Measurements from ENCODE around the gene SHB. TPM values are rescaled to one million over a fixed set of nuclear protein-coding genes. Genes with fewer than 3 reads are reported as not detected.
A peak's percentile ranks its signal among the peaks of the same experiment; 100 is the strongest.

Gene SHB
- total and polyA plus RNA-seq, 2 of the 13 experiments (the other 11 are each of a cell fraction or from before 2014, with no cell fraction given), result 19.4 to 20.7 TPM

GRCh38 chr9:38059233-38059936 lies 9.6 kb downstream of the SHB start (continued):
- TF ChIP-seq GPN1 (CRISPR knock-in tag; IDR thresholded peaks at IDR 0.05; ENCODE audit: borderline replicate concordance), result no peak
- TF ChIP-seq, protein P1, sequence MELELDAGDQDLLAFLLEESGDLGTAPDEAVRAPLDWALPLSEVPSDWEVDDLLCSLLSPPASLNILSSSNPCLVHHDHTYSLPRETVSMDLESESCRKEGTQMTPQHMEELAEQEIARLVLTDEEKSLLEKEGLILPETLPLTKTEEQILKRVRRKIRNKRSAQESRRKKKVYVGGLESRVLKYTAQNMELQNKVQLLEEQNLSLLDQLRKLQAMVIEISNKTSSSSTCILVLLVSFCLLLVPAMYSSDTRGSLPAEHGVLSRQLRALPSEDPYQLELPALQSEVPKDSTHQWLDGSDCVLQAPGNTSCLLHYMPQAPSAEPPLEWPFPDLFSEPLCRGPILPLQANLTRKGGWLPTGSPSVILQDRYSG (CRISPR knock-in tag; IDR thresholded peaks at IDR 0.05), result no peak
- TF ChIP-seq ZNF3 (CRISPR knock-in tag; IDR thresholded peaks at IDR 0.05), result no peak
- TF ChIP-seq, protein P2, sequence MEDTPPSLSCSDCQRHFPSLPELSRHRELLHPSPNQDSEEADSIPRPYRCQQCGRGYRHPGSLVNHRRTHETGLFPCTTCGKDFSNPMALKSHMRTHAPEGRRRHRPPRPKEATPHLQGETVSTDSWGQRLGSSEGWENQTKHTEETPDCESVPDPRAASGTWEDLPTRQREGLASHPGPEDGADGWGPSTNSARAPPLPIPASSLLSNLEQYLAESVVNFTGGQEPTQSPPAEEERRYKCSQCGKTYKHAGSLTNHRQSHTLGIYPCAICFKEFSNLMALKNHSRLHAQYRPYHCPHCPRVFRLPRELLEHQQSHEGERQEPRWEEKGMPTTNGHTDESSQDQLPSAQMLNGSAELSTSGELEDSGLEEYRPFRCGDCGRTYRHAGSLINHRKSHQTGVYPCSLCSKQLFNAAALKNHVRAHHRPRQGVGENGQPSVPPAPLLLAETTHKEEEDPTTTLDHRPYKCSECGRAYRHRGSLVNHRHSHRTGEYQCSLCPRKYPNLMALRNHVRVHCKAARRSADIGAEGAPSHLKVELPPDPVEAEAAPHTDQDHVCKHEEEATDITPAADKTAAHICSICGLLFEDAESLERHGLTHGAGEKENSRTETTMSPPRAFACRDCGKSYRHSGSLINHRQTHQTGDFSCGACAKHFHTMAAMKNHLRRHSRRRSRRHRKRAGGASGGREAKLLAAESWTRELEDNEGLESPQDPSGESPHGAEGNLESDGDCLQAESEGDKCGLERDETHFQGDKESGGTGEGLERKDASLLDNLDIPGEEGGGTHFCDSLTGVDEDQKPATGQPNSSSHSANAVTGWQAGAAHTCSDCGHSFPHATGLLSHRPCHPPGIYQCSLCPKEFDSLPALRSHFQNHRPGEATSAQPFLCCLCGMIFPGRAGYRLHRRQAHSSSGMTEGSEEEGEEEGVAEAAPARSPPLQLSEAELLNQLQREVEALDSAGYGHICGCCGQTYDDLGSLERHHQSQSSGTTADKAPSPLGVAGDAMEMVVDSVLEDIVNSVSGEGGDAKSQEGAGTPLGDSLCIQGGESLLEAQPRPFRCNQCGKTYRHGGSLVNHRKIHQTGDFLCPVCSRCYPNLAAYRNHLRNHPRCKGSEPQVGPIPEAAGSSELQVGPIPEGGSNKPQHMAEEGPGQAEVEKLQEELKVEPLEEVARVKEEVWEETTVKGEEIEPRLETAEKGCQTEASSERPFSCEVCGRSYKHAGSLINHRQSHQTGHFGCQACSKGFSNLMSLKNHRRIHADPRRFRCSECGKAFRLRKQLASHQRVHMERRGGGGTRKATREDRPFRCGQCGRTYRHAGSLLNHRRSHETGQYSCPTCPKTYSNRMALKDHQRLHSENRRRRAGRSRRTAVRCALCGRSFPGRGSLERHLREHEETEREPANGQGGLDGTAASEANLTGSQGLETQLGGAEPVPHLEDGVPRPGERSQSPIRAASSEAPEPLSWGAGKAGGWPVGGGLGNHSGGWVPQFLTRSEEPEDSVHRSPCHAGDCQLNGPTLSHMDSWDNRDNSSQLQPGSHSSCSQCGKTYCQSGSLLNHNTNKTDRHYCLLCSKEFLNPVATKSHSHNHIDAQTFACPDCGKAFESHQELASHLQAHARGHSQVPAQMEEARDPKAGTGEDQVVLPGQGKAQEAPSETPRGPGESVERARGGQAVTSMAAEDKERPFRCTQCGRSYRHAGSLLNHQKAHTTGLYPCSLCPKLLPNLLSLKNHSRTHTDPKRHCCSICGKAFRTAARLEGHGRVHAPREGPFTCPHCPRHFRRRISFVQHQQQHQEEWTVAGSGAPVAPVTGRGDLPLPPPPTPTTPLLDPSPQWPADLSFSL (CRISPR knock-in tag; IDR thresholded peaks at IDR 0.05), result peak; percentile 80; the same call in 1 of the 2 replicates
- TF ChIP-seq ZNF260 (CRISPR knock-in tag; IDR thresholded peaks at IDR 0.05; ENCODE audit: borderline replicate concordance, low read depth), result no peak
- peak; percentile 51; the same call in 1 of the 2 replicates for TF ChIP-seq KDM2A (CRISPR knock-in tag; IDR thresholded peaks at IDR 0.05; ENCODE audit: borderline replicate concordance, low read depth)
- TF ChIP-seq PRPF4 (IDR thresholded peaks at IDR 0.05; ENCODE audit: low read depth, low read length, poor library complexity, severe bottlenecking), result no peak
- TF ChIP-seq, protein P3, sequence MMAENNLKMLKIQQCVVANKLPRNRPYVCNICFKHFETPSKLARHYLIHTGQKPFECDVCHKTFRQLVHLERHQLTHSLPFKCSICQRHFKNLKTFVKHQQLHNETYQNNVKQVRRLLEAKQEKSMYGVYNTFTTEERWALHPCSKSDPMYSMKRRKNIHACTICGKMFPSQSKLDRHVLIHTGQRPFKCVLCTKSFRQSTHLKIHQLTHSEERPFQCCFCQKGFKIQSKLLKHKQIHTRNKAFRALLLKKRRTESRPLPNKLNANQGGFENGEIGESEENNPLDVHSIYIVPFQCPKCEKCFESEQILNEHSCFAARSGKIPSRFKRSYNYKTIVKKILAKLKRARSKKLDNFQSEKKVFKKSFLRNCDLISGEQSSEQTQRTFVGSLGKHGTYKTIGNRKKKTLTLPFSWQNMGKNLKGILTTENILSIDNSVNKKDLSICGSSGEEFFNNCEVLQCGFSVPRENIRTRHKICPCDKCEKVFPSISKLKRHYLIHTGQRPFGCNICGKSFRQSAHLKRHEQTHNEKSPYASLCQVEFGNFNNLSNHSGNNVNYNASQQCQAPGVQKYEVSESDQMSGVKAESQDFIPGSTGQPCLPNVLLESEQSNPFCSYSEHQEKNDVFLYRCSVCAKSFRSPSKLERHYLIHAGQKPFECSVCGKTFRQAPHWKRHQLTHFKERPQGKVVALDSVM (CRISPR knock-in tag; IDR thresholded peaks at IDR 0.05), result peak; percentile 58
- TF ChIP-seq KLF9 (CRISPR knock-in tag; IDR thresholded peaks at IDR 0.05; ENCODE audit: low read depth), result no peak
- no peak for TF ChIP-seq ATF1 (CRISPR knock-in tag; IDR thresholded peaks at IDR 0.05)
- no peak for TF ChIP-seq SMARCE1 (IDR thresholded peaks at IDR 0.05; ENCODE audit: borderline replicate concordance)
- peak; percentile 46; the same call in 1 of the 2 replicates for TF ChIP-seq NFKB2 (CRISPR knock-in tag; IDR thresholded peaks at IDR 0.05; ENCODE audit: borderline replicate concordance)
- TF ChIP-seq ZNF331 (CRISPR knock-in tag; IDR thresholded peaks at IDR 0.05), result peak; percentile 73
- TF ChIP-seq CAMTA2 (CRISPR knock-in tag; IDR thresholded peaks at IDR 0.05; ENCODE audit: borderline replicate concordance), result no peak
- no peak for TF ChIP-seq ATRX (CRISPR knock-in tag; IDR thresholded peaks at IDR 0.05; ENCODE audit: borderline replicate concordance)
- TF ChIP-seq ZC3H13 (CRISPR knock-in tag; IDR thresholded peaks at IDR 0.05), result peak; percentile 55; the same call in 1 of the 2 replicates
- TF ChIP-seq MLLT10 (CRISPR knock-in tag; IDR thresholded peaks at IDR 0.05), result no peak
- peak; percentile 66 for TF ChIP-seq KDM1A (CRISPR knock-in tag; IDR thresholded peaks at IDR 0.05)
- peak; percentile 17; the same call in 1 of the 2 replicates for TF ChIP-seq STAG1 (CRISPR knock-in tag; IDR thresholded peaks at IDR 0.05)
- peak; percentile 68; the same call in 1 of the 2 replicates for TF ChIP-seq SSRP1 (CRISPR knock-in tag; IDR thresholded peaks at IDR 0.05)
- peak; percentile 78; the same call in 1 of the 2 replicates for TF ChIP-seq KMT2A (CRISPR knock-in tag; IDR thresholded peaks at IDR 0.05)
- peak; percentile 69 for TF ChIP-seq GABPB1 (CRISPR knock-in tag; IDR thresholded peaks at IDR 0.05)
- no peak for TF ChIP-seq CHD4 (IDR thresholded peaks at IDR 0.05; ENCODE audit: borderline replicate concordance, low read length)

All from HepG2 (cell line).